GM12878 (cell line): ENCODE measurements around the gene LSM3. TPM values are rescaled to one million over a fixed set of nuclear protein-coding genes. Genes with fewer than 3 reads are reported as not detected.

Source experiments
- BACH1 ChIP-seq: fragments of 450-650 bp; IDR thresholded peaks from 2 replicates; pipeline ENCODE4 v1.6.1; 2017; ENCODE audit warnings: mild to moderate bottlenecking, borderline replicate concordance
- BMI1 ChIP-seq: fragments of 450-650 bp; IDR thresholded peaks from 2 replicates; pipeline ENCODE4 v1.6.1; 2016; ENCODE audit warnings: mild to moderate bottlenecking, moderate library complexity, borderline replicate concordance
- ELK1 ChIP-seq: IDR thresholded peaks from 2 replicates; pipeline ENCODE4 v1.6.1; 2012; ENCODE audit warnings: low read depth, low read length, improper control_type of control experiment
- KDM1A ChIP-seq: fragments of 200-600 bp; sonication (generic); IDR thresholded peaks from 2 replicates; pipeline ENCODE4 v1.6.1; 2016; ENCODE audit warnings: borderline replicate concordance
- NFXL1 ChIP-seq: fragments of 450-650 bp; IDR thresholded peaks from 2 replicates; pipeline ENCODE4 v1.6.1; 2017; ENCODE audit warnings: antibody characterized with exemption, mild to moderate bottlenecking, borderline replicate concordance
- NFYA ChIP-seq: IDR thresholded peaks from 2 replicates; pipeline ENCODE4 v1.6.1; 2011; ENCODE audit warnings: low read depth, mild to moderate bottlenecking, low read length, improper control_type of control experiment, borderline replicate concordance
- PAX5 ChIP-seq: IDR thresholded peaks from 2 replicates; pipeline ENCODE4 v1.6.1; 2011; ENCODE audit warnings: low read depth, low read length, borderline replicate concordance
- PKNOX1 ChIP-seq: fragments of 450-650 bp; IDR thresholded peaks from 2 replicates; pipeline ENCODE4 v1.6.1; 2016; ENCODE audit warnings: mild to moderate bottlenecking
- RCOR1 ChIP-seq: conservative IDR thresholded peaks from 2 replicates; pipeline ENCODE4 v1.6.1; 2012; ENCODE audit warnings: low read depth, low read length, improper control_type of control experiment
- SMAD5 ChIP-seq: IDR thresholded peaks from 2 replicates; pipeline ENCODE4 v1.6.1; 2016; ENCODE audit warnings: antibody characterized with exemption, low read depth
- SUZ12 ChIP-seq: fragments of 200-600 bp; sonication (generic); IDR thresholded peaks from one replicate; pipeline ENCODE4 v1.6.1; 2018; ENCODE audit warnings: antibody characterized with exemption, mild to moderate bottlenecking; ENCODE audit not compliant: unreplicated experiment
- TCF7 ChIP-seq: IDR thresholded peaks from 2 replicates; pipeline ENCODE4 v1.6.1; 2014; ENCODE audit warnings: antibody characterized with exemption, borderline replicate concordance
- USF2 ChIP-seq: IDR thresholded peaks from 2 replicates; pipeline ENCODE4 v1.6.1; 2011; ENCODE audit warnings: low read depth, low read length, improper control_type of control experiment, borderline replicate concordance
- ZNF24 ChIP-seq: fragments of 450-650 bp; IDR thresholded peaks from 2 replicates; pipeline ENCODE4 v1.6.1; 2017; ENCODE audit warnings: antibody characterized with exemption, mild to moderate bottlenecking
- polyA plus RNA-seq, 11 experiments: library from polyadenylated mRNA; depleted of rRNA in 4 of 11; unstranded in 6 of 11; stranded (reverse) in 5 of 11; fragments of >200 nt; fragmentation: Nextera tagmentation in 4 of 11; fragmentation: Illumina TruSeq in 1 of 11; extraction: Ambion mirVana in 4 of 11; extraction: Trizol in 1 of 11; gene quantifications; 1 replicate in 1 of 11; 2 replicates in 10 of 11; pipeline versions ENCODE4 v1.2.1 to v1.2.3, GENCODE V29; 2011 to 2016; ENCODE audit warnings: inconsistent platforms in 2 of 11, missing spikeins in 2 of 11, low read depth in 1 of 11
- total RNA-seq, 4 experiments: library from RNA; depleted of rRNA in 3 of 4; stranded (reverse); fragments of >200 nt in 3 of 4; fragmentation: Illumina TruSeq in 1 of 4; extraction: Trizol in 1 of 4; gene quantifications; 2 replicates each; pipeline versions ENCODE4 v1.2.1 to v1.2.3, GENCODE V29; 2013 to 2021
- TF ChIP-seq, protein P1 (sequence below): fragments of 450-650 bp; IDR thresholded peaks from 2 replicates; pipeline ENCODE4 v1.6.1; 2016; ENCODE audit warnings: mild to moderate bottlenecking, moderate library complexity, borderline replicate concordance
- TF ChIP-seq, protein P2 (sequence below): fragments of 450-650 bp; IDR thresholded peaks from 2 replicates; pipeline ENCODE4 v1.6.1; 2016; ENCODE audit warnings: mild to moderate bottlenecking
- TF ChIP-seq, protein P3 (sequence below): IDR thresholded peaks from 2 replicates; pipeline ENCODE4 v1.6.1; 2012; ENCODE audit warnings: low read length, inconsistent platforms

The LSM3 gene
- total and polyA plus RNA-seq, 10 of the 15 experiments (the other 5 are each of a cell fraction or from before 2014, with no cell fraction given): 15.5 to 111 (median 29.1) TPM

- TF ChIP-seq, protein P1, sequence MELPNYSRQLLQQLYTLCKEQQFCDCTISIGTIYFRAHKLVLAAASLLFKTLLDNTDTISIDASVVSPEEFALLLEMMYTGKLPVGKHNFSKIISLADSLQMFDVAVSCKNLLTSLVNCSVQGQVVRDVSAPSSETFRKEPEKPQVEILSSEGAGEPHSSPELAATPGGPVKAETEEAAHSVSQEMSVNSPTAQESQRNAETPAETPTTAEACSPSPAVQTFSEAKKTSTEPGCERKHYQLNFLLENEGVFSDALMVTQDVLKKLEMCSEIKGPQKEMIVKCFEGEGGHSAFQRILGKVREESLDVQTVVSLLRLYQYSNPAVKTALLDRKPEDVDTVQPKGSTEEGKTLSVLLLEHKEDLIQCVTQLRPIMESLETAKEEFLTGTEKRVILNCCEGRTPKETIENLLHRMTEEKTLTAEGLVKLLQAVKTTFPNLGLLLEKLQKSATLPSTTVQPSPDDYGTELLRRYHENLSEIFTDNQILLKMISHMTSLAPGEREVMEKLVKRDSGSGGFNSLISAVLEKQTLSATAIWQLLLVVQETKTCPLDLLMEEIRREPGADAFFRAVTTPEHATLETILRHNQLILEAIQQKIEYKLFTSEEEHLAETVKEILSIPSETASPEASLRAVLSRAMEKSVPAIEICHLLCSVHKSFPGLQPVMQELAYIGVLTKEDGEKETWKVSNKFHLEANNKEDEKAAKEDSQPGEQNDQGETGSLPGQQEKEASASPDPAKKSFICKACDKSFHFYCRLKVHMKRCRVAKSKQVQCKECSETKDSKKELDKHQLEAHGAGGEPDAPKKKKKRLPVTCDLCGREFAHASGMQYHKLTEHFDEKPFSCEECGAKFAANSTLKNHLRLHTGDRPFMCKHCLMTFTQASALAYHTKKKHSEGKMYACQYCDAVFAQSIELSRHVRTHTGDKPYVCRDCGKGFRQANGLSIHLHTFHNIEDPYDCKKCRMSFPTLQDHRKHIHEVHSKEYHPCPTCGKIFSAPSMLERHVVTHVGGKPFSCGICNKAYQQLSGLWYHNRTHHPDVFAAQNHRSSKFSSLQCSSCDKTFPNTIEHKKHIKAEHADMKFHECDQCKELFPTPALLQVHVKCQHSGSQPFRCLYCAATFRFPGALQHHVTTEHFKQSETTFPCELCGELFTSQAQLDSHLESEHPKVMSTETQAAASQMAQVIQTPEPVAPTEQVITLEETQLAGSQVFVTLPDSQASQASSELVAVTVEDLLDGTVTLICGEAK: no peak; the same call in 1 of the 2 replicates
- TF ChIP-seq NFXL1 (no peak), PKNOX1 (no peak), SMAD5 (no peak), ZNF24 (no peak), TCF7 (no peak), NFYA (no peak), KDM1A (no peak), USF2 (no peak), BACH1 (peak; percentile 43; the same call in 1 of the 2 replicates), RCOR1 (no peak), PAX5 (no peak), ELK1 (no peak), BMI1 (peak; percentile 99), SUZ12 (no peak)
- TF ChIP-seq, protein P2, sequence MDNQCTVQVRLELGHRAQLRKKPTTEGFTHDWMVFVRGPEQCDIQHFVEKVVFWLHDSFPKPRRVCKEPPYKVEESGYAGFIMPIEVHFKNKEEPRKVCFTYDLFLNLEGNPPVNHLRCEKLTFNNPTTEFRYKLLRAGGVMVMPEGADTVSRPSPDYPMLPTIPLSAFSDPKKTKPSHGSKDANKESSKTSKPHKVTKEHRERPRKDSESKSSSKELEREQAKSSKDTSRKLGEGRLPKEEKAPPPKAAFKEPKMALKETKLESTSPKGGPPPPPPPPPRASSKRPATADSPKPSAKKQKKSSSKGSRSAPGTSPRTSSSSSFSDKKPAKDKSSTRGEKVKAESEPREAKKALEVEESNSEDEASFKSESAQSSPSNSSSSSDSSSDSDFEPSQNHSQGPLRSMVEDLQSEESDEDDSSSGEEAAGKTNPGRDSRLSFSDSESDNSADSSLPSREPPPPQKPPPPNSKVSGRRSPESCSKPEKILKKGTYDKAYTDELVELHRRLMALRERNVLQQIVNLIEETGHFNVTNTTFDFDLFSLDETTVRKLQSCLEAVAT: no peak; the same call in 1 of the 2 replicates
- TF ChIP-seq, protein P3, sequence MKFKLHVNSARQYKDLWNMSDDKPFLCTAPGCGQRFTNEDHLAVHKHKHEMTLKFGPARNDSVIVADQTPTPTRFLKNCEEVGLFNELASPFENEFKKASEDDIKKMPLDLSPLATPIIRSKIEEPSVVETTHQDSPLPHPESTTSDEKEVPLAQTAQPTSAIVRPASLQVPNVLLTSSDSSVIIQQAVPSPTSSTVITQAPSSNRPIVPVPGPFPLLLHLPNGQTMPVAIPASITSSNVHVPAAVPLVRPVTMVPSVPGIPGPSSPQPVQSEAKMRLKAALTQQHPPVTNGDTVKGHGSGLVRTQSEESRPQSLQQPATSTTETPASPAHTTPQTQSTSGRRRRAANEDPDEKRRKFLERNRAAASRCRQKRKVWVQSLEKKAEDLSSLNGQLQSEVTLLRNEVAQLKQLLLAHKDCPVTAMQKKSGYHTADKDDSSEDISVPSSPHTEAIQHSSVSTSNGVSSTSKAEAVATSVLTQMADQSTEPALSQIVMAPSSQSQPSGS: 0 out of 2 replicates have a peak, but pooled peaks have one; percentile 18
Measured at GRCh38 chr3:14144423-14145075, 34.1 kb upstream of the LSM3 start (continued).
